ENCODE results near the gene CDX2. TPM values are rescaled to one million over a fixed set of nuclear protein-coding genes. Genes with fewer than 3 reads are reported as not detected.

Gene CDX2
- total RNA-seq, 2 experiments from 2014 or later = not detected

DNA sequence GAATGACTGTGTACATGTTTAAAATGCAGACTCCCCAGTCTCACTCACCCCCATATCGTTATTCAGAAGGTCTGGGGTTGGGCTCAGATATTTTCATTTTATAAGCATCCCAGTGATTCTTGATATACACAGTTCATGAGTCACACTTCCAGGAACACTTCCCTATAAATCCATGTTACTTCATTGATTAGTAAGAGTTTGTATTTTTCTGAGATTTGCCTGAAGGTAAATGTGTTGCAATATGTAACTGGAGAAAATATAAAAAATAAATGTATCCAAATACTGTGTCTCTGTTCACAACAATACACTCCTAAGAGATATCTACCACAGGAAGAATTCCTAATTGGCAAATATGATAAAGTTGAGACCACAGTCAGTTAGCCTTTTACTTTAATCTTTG lies 56.0 kb downstream of the CDX2 start:
- H3K4me3 ChIP-seq (ENCODE audit: low read depth, low read length, poor library complexity, severe bottlenecking) = no peak overlapping the region
- H3K79me2 ChIP-seq (ENCODE audit: insufficient read depth, low read depth, low read length) = no peaks in the 10 kb centered on the region
- no peak overlapping the region for H2AFZ ChIP-seq (ENCODE audit: low read length)
- no peak overlapping the region for H3K4me2 ChIP-seq (ENCODE audit: low read length)
- no TSS peak for BruUV-seq (replicated peaks)
- TF ChIP-seq EZH2phosphoT487 (IDR thresholded peaks at IDR 0.05; ENCODE audit: borderline replicate concordance, low read depth, low read length) (no peak), CTCF (conservative IDR thresholded peaks at IDR 0.05; ENCODE audit: low read length) (no peak)
- no peaks in the 10 kb centered on the region for H3K4me1 ChIP-seq (ENCODE audit: insufficient read depth, low read length, poor library complexity, severe bottlenecking)
- no peak overlapping the region for H3K27ac ChIP-seq (ENCODE audit: low read depth, low read length, poor library complexity, severe bottlenecking)
- no peaks in the 10 kb centered on the region for H3K36me3 ChIP-seq (ENCODE audit: insufficient read depth, low read length)
- H3K9me3 ChIP-seq (ENCODE audit: low read length) = no peaks in the 10 kb centered on the region
- POLR2A ChIA-PET = interaction anchor here (0.7 kb wide), 1 partner anchor 24 kb away, joined by 4 read pairs; no protein-coding TSS in a partner anchor
- no peak for DNase-seq (ENCODE audit: low spot score)
- H4K20me1 ChIP-seq (ENCODE audit: insufficient read depth, low read length) = no peaks in the 10 kb centered on the region
- CTCF ChIA-PET (ENCODE audit: unreplicated experiment) = no interaction called here
- intact Hi-C loops (cut with micrococcal nuclease; ENCODE audit: unreplicated experiment) = no loop called here
- H3K9me2 ChIP-seq (ENCODE audit: insufficient read depth, low read length) = no peaks in the 10 kb centered on the region

GRCh38 chr13:27911521-27911920 lies 57.6 kb downstream of the CDX2 start:
- no peaks in the 10 kb centered on the region for H3K36me3 ChIP-seq (ENCODE audit: insufficient read depth, low read length)
- no peaks in the 10 kb centered on the region for H3K79me2 ChIP-seq (ENCODE audit: insufficient read depth, low read depth, low read length)
- H4K20me1 ChIP-seq (ENCODE audit: insufficient read depth, low read length) = no peaks in the 10 kb centered on the region
- no peak overlapping the region for H2AFZ ChIP-seq (ENCODE audit: low read length)
- ChIA-PET CTCF (ENCODE audit: unreplicated experiment) (no interaction called here), POLR2A (interaction anchor here (0.5 to 0.7 kb wide), 2 partner anchors 55 to 863 kb away, joined by 3 to 5 read pairs; no protein-coding TSS in a partner anchor)
- H3K4me2 ChIP-seq (ENCODE audit: low read length) = no peak overlapping the region
- no peaks in the 10 kb centered on the region for H3K4me1 ChIP-seq (ENCODE audit: insufficient read depth, low read length, poor library complexity, severe bottlenecking)
- intact Hi-C loops (cut with micrococcal nuclease; ENCODE audit: unreplicated experiment) = no loop called here
- BruUV-seq (replicated peaks) = no TSS peak
- DNase-seq (ENCODE audit: low spot score) = no peak
- H3K4me3 ChIP-seq (ENCODE audit: low read depth, low read length, poor library complexity, severe bottlenecking) = no peak overlapping the region
- no peak overlapping the region for H3K27ac ChIP-seq (ENCODE audit: low read depth, low read length, poor library complexity, severe bottlenecking)
- TF ChIP-seq CTCF (conservative IDR thresholded peaks at IDR 0.05; ENCODE audit: low read length) = no peak
- no peak for TF ChIP-seq EZH2phosphoT487 (IDR thresholded peaks at IDR 0.05; ENCODE audit: borderline replicate concordance, low read depth, low read length)
- no peaks in the 10 kb centered on the region for H3K9me2 ChIP-seq (ENCODE audit: insufficient read depth, low read length)
- H3K9me3 ChIP-seq (ENCODE audit: low read length) = no peaks in the 10 kb centered on the region

Small RNAs within 50 kb of the gene (small RNA-seq; reads per million reads assigned to genes)
- 0.26 reads per million for gene ATP5F1EP2
- gene RN7SL272P = not detected

Other genes starting within 250 kb of the CDX2 start
- not detected in 2 replicates for gene GSX1, start 176.8 kb downstream of the CDX2 start, total RNA-seq (2014; rRNA removed; shearing (Covaris generic))
- not detected in 2 replicates for gene GSX1, start 176.8 kb downstream of the CDX2 start, total RNA-seq (2022)
- not detected in 2 replicates for gene PDX1, start 49.3 kb downstream of the CDX2 start, total RNA-seq (2014; rRNA removed; shearing (Covaris generic))
- not detected in 2 replicates for gene PDX1, start 49.3 kb downstream of the CDX2 start, total RNA-seq (2022)
- not detected in 2 replicates for gene URAD, start 19.4 kb upstream of the CDX2 start, total RNA-seq (2014; rRNA removed; shearing (Covaris generic))
- gene URAD, start 19.4 kb upstream of the CDX2 start, total RNA-seq (2022) = not detected in 2 replicates
- not detected in 2 replicates for gene FLT3, start 131.3 kb upstream of the CDX2 start, total RNA-seq (2014; rRNA removed; shearing (Covaris generic))
- not detected in 2 replicates for gene FLT3, start 131.3 kb upstream of the CDX2 start, total RNA-seq (2022)
- 18.4 and 20.4 TPM in 2 replicates for gene PAN3, start 169.2 kb upstream of the CDX2 start, total RNA-seq (2014; rRNA removed; shearing (Covaris generic))
- gene PAN3, start 169.2 kb upstream of the CDX2 start, total RNA-seq (2022) = 54.8 and 61.0 TPM in 2 replicates

Measured in OCI-LY7 (cell line).